Measurements from ENCODE around the gene CD36.

The CD36 gene

GRCh38 chr7:80593869-80594586 is 44.4 kb upstream of the CD36 start:
- TF ChIP-seq EZH2phosphoT487 (IDR thresholded peaks at IDR 0.05; ENCODE audit: low read depth) (no peak), CTCF (IDR thresholded peaks at IDR 0.05; ENCODE audit: low read depth, low read length) (no peak)
- Histone ChIP-seq H3K4me2 (ENCODE audit: low read length) (no peak overlapping the region), H4K20me1 (ENCODE audit: insufficient read depth, low read length) (no peaks in the 10 kb centered on the region), H2AFZ (ENCODE audit: low read depth, low read length) (no peak overlapping the region), H3K79me2 (ENCODE audit: low read length) (no peaks in the 10 kb centered on the region), H3K9ac (ENCODE audit: low read length) (no peak overlapping the region), H3K9me3 (ENCODE audit: insufficient read depth, low read length) (no peaks in the 10 kb centered on the region), H3K4me3 (ENCODE audit: low read length) (no peak overlapping the region), H3K4me1 (ENCODE audit: low read length) (peaks cover 8% of the 10 kb centered on the region), H3K36me3 (replicated peaks; ENCODE audit: low read depth, low read length) (no peaks in the 10 kb centered on the region), H3K27ac (ENCODE audit: low read length) (no peak overlapping the region), H3K27me3 (ENCODE audit: low read depth, low read length) (no peaks in the 10 kb centered on the region)

- Histone ChIP-seq H3K27ac (ENCODE audit: low read length) (no peak overlapping the region), H3K4me1 (ENCODE audit: low read length) (no peaks in the 10 kb centered on the region), H3K36me3 (replicated peaks; ENCODE audit: low read depth, low read length) (no peaks in the 10 kb centered on the region), H4K20me1 (ENCODE audit: insufficient read depth, low read length) (no peaks in the 10 kb centered on the region), H3K4me2 (ENCODE audit: low read length) (no peak overlapping the region), H3K9ac (ENCODE audit: low read length) (no peak overlapping the region), H2AFZ (ENCODE audit: low read depth, low read length) (no peak overlapping the region), H3K4me3 (ENCODE audit: low read length) (no peak overlapping the region), H3K79me2 (ENCODE audit: low read length) (no peaks in the 10 kb centered on the region), H3K27me3 (ENCODE audit: low read depth, low read length) (no peaks in the 10 kb centered on the region), H3K9me3 (ENCODE audit: insufficient read depth, low read length) (no peaks in the 10 kb centered on the region)
- TF ChIP-seq EZH2phosphoT487 (IDR thresholded peaks at IDR 0.05; ENCODE audit: low read depth) = no peak
- no peak for TF ChIP-seq CTCF (IDR thresholded peaks at IDR 0.05; ENCODE audit: low read depth, low read length)
Measured at GRCh38 chr7:80596933-80597517, 41.4 kb upstream of the CD36 start.

GRCh38 chr7:80597875-80598274 is 40.6 kb upstream of the CD36 start:
- no peak overlapping the region for H2AFZ ChIP-seq (ENCODE audit: low read depth, low read length)
- H3K9me3 ChIP-seq (ENCODE audit: insufficient read depth, low read length) = no peaks in the 10 kb centered on the region
- H3K4me1 ChIP-seq (ENCODE audit: low read length) = no peaks in the 10 kb centered on the region
- H3K4me2 ChIP-seq (ENCODE audit: low read length) = no peak overlapping the region
- no peak overlapping the region for H3K4me3 ChIP-seq (ENCODE audit: low read length)
- H3K27ac ChIP-seq (ENCODE audit: low read length) = no peak overlapping the region
- no peaks in the 10 kb centered on the region for H4K20me1 ChIP-seq (ENCODE audit: insufficient read depth, low read length)
- no peak overlapping the region for H3K9ac ChIP-seq (ENCODE audit: low read length)
- H3K27me3 ChIP-seq (ENCODE audit: low read depth, low read length) = no peaks in the 10 kb centered on the region
- no peak for TF ChIP-seq EZH2phosphoT487 (IDR thresholded peaks at IDR 0.05; ENCODE audit: low read depth)
- TF ChIP-seq CTCF (IDR thresholded peaks at IDR 0.05; ENCODE audit: low read depth, low read length) = no peak
- H3K36me3 ChIP-seq (replicated peaks; ENCODE audit: low read depth, low read length) = no peaks in the 10 kb centered on the region
- no peaks in the 10 kb centered on the region for H3K79me2 ChIP-seq (ENCODE audit: low read length)

GRCh38 chr7:80600046-80600445 is 38.4 kb upstream of the CD36 start:
- H4K20me1 ChIP-seq (ENCODE audit: insufficient read depth, low read length) = no peaks in the 10 kb centered on the region
- H3K9ac ChIP-seq (ENCODE audit: low read length) = no peak overlapping the region
- TF ChIP-seq EZH2phosphoT487 (IDR thresholded peaks at IDR 0.05; ENCODE audit: low read depth) (no peak), CTCF (IDR thresholded peaks at IDR 0.05; ENCODE audit: low read depth, low read length) (no peak)
- no peaks in the 10 kb centered on the region for H3K27me3 ChIP-seq (ENCODE audit: low read depth, low read length)
- H3K79me2 ChIP-seq (ENCODE audit: low read length) = no peaks in the 10 kb centered on the region
- no peaks in the 10 kb centered on the region for H3K4me1 ChIP-seq (ENCODE audit: low read length)
- H3K4me3 ChIP-seq (ENCODE audit: low read length) = no peak overlapping the region
- H2AFZ ChIP-seq (ENCODE audit: low read depth, low read length) = no peak overlapping the region
- no peak overlapping the region for H3K27ac ChIP-seq (ENCODE audit: low read length)
- H3K4me2 ChIP-seq (ENCODE audit: low read length) = no peak overlapping the region
- no peaks in the 10 kb centered on the region for H3K9me3 ChIP-seq (ENCODE audit: insufficient read depth, low read length)
- H3K36me3 ChIP-seq (replicated peaks; ENCODE audit: low read depth, low read length) = no peaks in the 10 kb centered on the region
